SK-N-SH treated with all-trans-retinoic acid at 6 μM for 48 hours (cell line): ENCODE results near the gene RAD51B.

Experiments used
- ARNTL ChIP-seq: fragments of 450-650 bp; formaldehyde crosslinking; IDR thresholded peaks from 2 replicates; pipeline ENCODE4 v1.5.0; 2020; ENCODE audit warnings: low read depth, mild to moderate bottlenecking, moderate library complexity, borderline replicate concordance
- BACH2 ChIP-seq: fragments of 250-450 bp; sonication (Bioruptor Pico); IDR thresholded peaks from 2 replicates; pipeline ENCODE4 v1.9.0; 2021; ENCODE audit warnings: mild to moderate bottlenecking, borderline replicate concordance
- CSDC2 ChIP-seq: fragments of 250-450 bp; sonication (Bioruptor Pico); IDR thresholded peaks from 2 replicates; pipeline ENCODE4 v1.5.0; 2020; ENCODE audit warnings: mild to moderate bottlenecking, moderate library complexity
- ESRRG ChIP-seq: fragments of 250-450 bp; sonication (Bioruptor Pico); IDR thresholded peaks from 2 replicates; pipeline ENCODE4 v1.6.1; 2021; ENCODE audit warnings: mild to moderate bottlenecking
- GLIS3 ChIP-seq: fragments of 250-450 bp; sonication (Bioruptor Pico); IDR thresholded peaks from 2 replicates; pipeline ENCODE4 v1.5.0; 2020; ENCODE audit warnings: mild to moderate bottlenecking, moderate library complexity
- PPARA ChIP-seq: fragments of 250-450 bp; sonication (Bioruptor Pico); IDR thresholded peaks from 2 replicates; pipeline ENCODE4 v1.5.0; 2020; ENCODE audit warnings: mild to moderate bottlenecking, borderline replicate concordance
- RARB ChIP-seq: fragments of 250-450 bp; sonication (Bioruptor Pico); IDR thresholded peaks from 2 replicates; pipeline ENCODE4 v1.8.0; 2021; ENCODE audit warnings: mild to moderate bottlenecking, moderate library complexity
- TCF4 ChIP-seq: fragments of 250-450 bp; sonication (Bioruptor Pico); IDR thresholded peaks from 2 replicates; pipeline ENCODE4 v1.8.0; 2021; ENCODE audit warnings: mild to moderate bottlenecking, moderate library complexity, borderline replicate concordance
- TOX ChIP-seq: fragments of 250-450 bp; sonication (Bioruptor Pico); IDR thresholded peaks from 2 replicates; pipeline ENCODE4 v1.8.0; 2021; ENCODE audit warnings: mild to moderate bottlenecking, moderate library complexity, borderline replicate concordance
- TSHZ2 ChIP-seq: fragments of 250-450 bp; sonication (Bioruptor Pico); IDR thresholded peaks from 2 replicates; pipeline ENCODE4 v1.5.0; 2020; ENCODE audit warnings: mild to moderate bottlenecking, moderate library complexity
- ZFP3 ChIP-seq: fragments of 250-450 bp; sonication (Bioruptor Pico); IDR thresholded peaks from 2 replicates; pipeline ENCODE4 v1.5.0; 2020; ENCODE audit warnings: mild to moderate bottlenecking, moderate library complexity
- ZFP30 ChIP-seq: fragments of 450-650 bp; formaldehyde crosslinking; IDR thresholded peaks from 2 replicates; pipeline ENCODE4 v1.5.0; 2022; ENCODE audit warnings: mild to moderate bottlenecking, moderate library complexity
- TF ChIP-seq, protein P1 (sequence below): fragments of 250-450 bp; sonication (Bioruptor Pico); IDR thresholded peaks from 2 replicates; pipeline ENCODE4 v1.8.0; 2020; ENCODE audit warnings: mild to moderate bottlenecking, moderate library complexity, borderline replicate concordance

DNA sequence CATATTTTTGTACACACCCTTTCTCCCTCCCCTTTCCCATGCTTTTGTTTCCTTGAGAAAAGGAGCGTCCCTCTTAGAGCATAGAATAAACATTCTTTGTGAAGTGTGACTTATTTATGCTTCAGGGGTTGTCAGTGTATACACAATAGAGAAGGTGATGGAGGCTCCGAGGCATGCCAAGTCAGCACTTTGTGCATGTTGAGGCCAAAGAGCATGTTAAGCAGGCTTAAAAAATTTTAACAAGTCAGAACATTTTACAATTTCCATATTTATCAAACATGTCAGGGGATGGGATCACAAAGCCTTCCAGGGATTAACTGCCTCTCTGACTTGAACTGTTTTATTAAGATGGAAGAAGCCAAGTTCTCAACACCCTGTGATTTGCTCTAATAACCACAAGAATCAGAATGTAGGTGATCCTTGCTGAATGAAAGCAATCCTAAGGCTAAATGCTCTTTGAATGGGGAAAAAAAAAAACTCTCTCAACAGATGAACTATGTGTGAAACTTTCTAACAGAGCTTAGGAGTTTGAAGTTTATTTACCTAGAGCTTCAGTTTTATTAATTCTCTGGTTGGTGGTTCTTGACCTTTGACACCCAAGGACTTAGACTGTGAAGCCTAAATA is 223.1 kb downstream of the RAD51B start:
- TF ChIP-seq BACH2 (no peak), PPARA (no peak), TOX (no peak), TCF4 (CRISPR knock-in tag) (no peak), RARB (CRISPR knock-in tag) (no peak), ZFP30 (CRISPR knock-in tag) (no peak), ARNTL (CRISPR knock-in tag) (no peak), ESRRG (CRISPR knock-in tag) (no peak), TSHZ2 (CRISPR knock-in tag) (no peak), ZFP3 (CRISPR knock-in tag) (no peak), GLIS3 (CRISPR knock-in tag) (no peak), CSDC2 (CRISPR knock-in tag) (no peak)
- TF ChIP-seq, protein P1, sequence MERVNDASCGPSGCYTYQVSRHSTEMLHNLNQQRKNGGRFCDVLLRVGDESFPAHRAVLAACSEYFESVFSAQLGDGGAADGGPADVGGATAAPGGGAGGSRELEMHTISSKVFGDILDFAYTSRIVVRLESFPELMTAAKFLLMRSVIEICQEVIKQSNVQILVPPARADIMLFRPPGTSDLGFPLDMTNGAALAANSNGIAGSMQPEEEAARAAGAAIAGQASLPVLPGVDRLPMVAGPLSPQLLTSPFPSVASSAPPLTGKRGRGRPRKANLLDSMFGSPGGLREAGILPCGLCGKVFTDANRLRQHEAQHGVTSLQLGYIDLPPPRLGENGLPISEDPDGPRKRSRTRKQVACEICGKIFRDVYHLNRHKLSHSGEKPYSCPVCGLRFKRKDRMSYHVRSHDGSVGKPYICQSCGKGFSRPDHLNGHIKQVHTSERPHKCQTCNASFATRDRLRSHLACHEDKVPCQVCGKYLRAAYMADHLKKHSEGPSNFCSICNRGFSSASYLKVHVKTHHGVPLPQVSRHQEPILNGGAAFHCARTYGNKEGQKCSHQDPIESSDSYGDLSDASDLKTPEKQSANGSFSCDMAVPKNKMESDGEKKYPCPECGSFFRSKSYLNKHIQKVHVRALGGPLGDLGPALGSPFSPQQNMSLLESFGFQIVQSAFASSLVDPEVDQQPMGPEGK = no peak
